Panc1 (cell line): ENCODE measurements around the gene LPP. TPM values are rescaled to one million over a fixed set of nuclear protein-coding genes. Genes with fewer than 3 reads are reported as not detected.

Experiments
- ATAC-seq: fragments of 200-7000 bp; cut with Tn5 transposase; 2 replicates; pipeline ENCODE4 v1.9.1; 2020; ENCODE audit warnings: mild to moderate bottlenecking, moderate library complexity
- BruUV-seq: library from RNA; stranded (reverse); fragments of 400-500 nt; replicated peaks from 2 replicates; lab custom pipeline; 2021; lab: Mats Ljungman, UMichigan
- CTCF ChIA-PET: fragments of 300-600 bp; sonication (Branson Sonifier 250); formaldehyde crosslinking; loops from one replicate; lab custom pipeline; 2022; ENCODE audit warnings: antibody characterized with exemption; lab: Charles Lee
- POLR2A ChIA-PET: fragments of 300-600 bp; sonication (Branson Sonifier 250); formaldehyde crosslinking; loops from one replicate; lab custom pipeline; 2022; ENCODE audit warnings: antibody characterized with exemption; lab: Charles Lee
- DNase-seq: peaks from one replicate; pipeline ENCODE4 v3.0.0-alpha.2; 2010; ENCODE audit warnings: low read depth, low spot score
- H3K27ac ChIP-seq: 2 replicates; pipeline ENCODE4 v1.5.1; 2011; ENCODE audit warnings: mild to moderate bottlenecking, low read length, inconsistent platforms
- H3K27me3 ChIP-seq: fragments of 200-500 bp; sonication (Bioruptor generic); 2 replicates; pipeline ENCODE4 v1.6.0; 2014; ENCODE audit warnings: low read length, inconsistent platforms; ENCODE audit not compliant: control insufficient read depth, insufficient read depth
- H3K36me3 ChIP-seq: fragments of 200-500 bp; sonication (Bioruptor generic); 2 replicates; pipeline ENCODE4 v1.5.1; 2014; ENCODE audit warnings: inconsistent platforms, mild to moderate bottlenecking, low read length, moderate library complexity; ENCODE audit not compliant: control insufficient read depth, insufficient read depth
- H3K4me1 ChIP-seq: 2 replicates; pipeline ENCODE4 v1.5.1; 2011; ENCODE audit warnings: inconsistent platforms, mild to moderate bottlenecking, low read length, moderate library complexity; ENCODE audit not compliant: control insufficient read depth, insufficient read depth
- H3K4me3 ChIP-seq, 2 experiments: 2 replicates each; pipeline ENCODE4 v1.5.1; 2011 to 2012; ENCODE audit warnings: low read depth in 2 of 2, low read length in 2 of 2, mild to moderate bottlenecking in 2 of 2, inconsistent platforms in 1 of 2, moderate library complexity in 1 of 2
- H3K9me3 ChIP-seq: fragments of 200-500 bp; sonication (Bioruptor generic); 2 replicates; pipeline ENCODE4 v1.5.1; 2014; ENCODE audit warnings: low read depth, mild to moderate bottlenecking, inconsistent platforms, low read length, moderate library complexity; ENCODE audit not compliant: control insufficient read depth, insufficient read depth
- CTCF ChIP-seq: fragments of 450-650 bp; IDR thresholded peaks from 2 replicates; pipeline ENCODE4 v1.5.1; 2017; ENCODE audit warnings: mild to moderate bottlenecking
- POLR2AphosphoS5 ChIP-seq: IDR thresholded peaks from 2 replicates; pipeline ENCODE4 v1.6.1; 2012; ENCODE audit warnings: mild to moderate bottlenecking, low read depth, low read length, moderate library complexity
- REST ChIP-seq, 2 experiments: IDR thresholded peaks; 2 replicates each; pipeline ENCODE4 v1.6.1; 2011 to 2012; ENCODE audit warnings: low read depth in 2 of 2, control low read depth in 1 of 2, low read length in 1 of 2, mild to moderate bottlenecking in 1 of 2, moderate library complexity in 1 of 2; ENCODE audit not compliant: insufficient read depth in 1 of 2
- SIN3A ChIP-seq: IDR thresholded peaks from 2 replicates; pipeline ENCODE4 v1.6.1; 2012; ENCODE audit warnings: low read depth, mild to moderate bottlenecking, low read length, moderate library complexity, borderline replicate concordance; ENCODE audit not compliant: insufficient read depth
- TCF7L2 ChIP-seq: IDR thresholded peaks from 2 replicates; pipeline ENCODE4 v1.6.1; 2011; ENCODE audit warnings: mild to moderate bottlenecking, low read depth, low read length, inconsistent platforms
- in situ Hi-C: cut with HindIII; loops from 2 replicates; pipeline ENCODE4 v1.10.0; 2016; ENCODE audit warnings: low sequenced_read_pairs, low pct_unique_long_range_greater_than_20kb
- intact Hi-C: fragments of 100-400 bp; cut with micrococcal nuclease; formaldehyde crosslinking; loops from one replicate; pipeline ENCODE4 v1.10.0; 2022; ENCODE audit not compliant: unreplicated experiment
- total RNA-seq: library from RNA; stranded (reverse); gene quantifications from one replicate; pipeline ENCODE4 v1.2.1, GENCODE V29; 2021; ENCODE audit not compliant: unreplicated experiment

LPP gene
- total RNA-seq, 1 experiment from 2014 or later, result 90.0 TPM

GRCh38 chr3:188888321-188889053 is 734.5 kb downstream of the LPP start:
- in situ Hi-C loops, result no loop called here

GRCh38 chr3:188889054-188889491 is 735.1 kb downstream of the LPP start:
- Histone ChIP-seq H3K4me3 (no peak overlapping the region), H3K9me3 (no peaks in the 10 kb centered on the region), H3K27ac (no peak overlapping the region), H3K27me3 (no peaks in the 10 kb centered on the region), H3K36me3 (no peaks in the 10 kb centered on the region; the same call in 1 of the 2 replicates), H3K4me1 (no peaks in the 10 kb centered on the region)
- BruUV-seq, result no TSS peak
- intact Hi-C loops, result no loop called here
- no peak for ATAC-seq
- in situ Hi-C loops, result no loop called here
- no peak for DNase-seq
- POLR2A ChIA-PET, result no interaction called here
- CTCF ChIA-PET, result no interaction called here
- TF ChIP-seq CTCF, result no peak
- TF ChIP-seq POLR2AphosphoS5, result no peak
- TF ChIP-seq TCF7L2, result no peak
- TF ChIP-seq REST (IDR thresholded peaks at IDR 0.05; ENCODE audit: insufficient read depth in 1 of 2, low read depth in 2 of 2, low read length in 1 of 2), result no peak
- no peak for TF ChIP-seq SIN3A

More at GRCh38 chr3:188888321-188889053, 734.5 kb downstream of the LPP start:
- no peaks in the 10 kb centered on the region; the same call in 1 of the 2 replicates for H3K36me3 ChIP-seq
- H3K9me3 ChIP-seq, result no peaks in the 10 kb centered on the region
- ATAC-seq (no peak), DNase-seq (no peak)
- POLR2A ChIA-PET, result no interaction called here
- no TSS peak for BruUV-seq
- no peak overlapping the region for H3K4me3 ChIP-seq
- H3K4me1 ChIP-seq, result no peaks in the 10 kb centered on the region
- H3K27ac ChIP-seq, result no peak overlapping the region
- intact Hi-C loops, result no loop called here
- no peaks in the 10 kb centered on the region for H3K27me3 ChIP-seq
- CTCF ChIA-PET, result no interaction called here
- no peak for TF ChIP-seq TCF7L2
- no peak for TF ChIP-seq POLR2AphosphoS5
